HepG2 (cell line): ENCODE measurements around the gene IMMT. TPM values are rescaled to one million over a fixed set of nuclear protein-coding genes. Genes with fewer than 3 reads are reported as not detected.
A peak's percentile ranks its signal among the peaks of the same experiment; 100 is the strongest.

Experiments
- ATAC-seq: fragments of 200-7000 bp; cut with Tn5 transposase; 3 replicates; pipeline ENCODE4 v1.9.1; 2020; ENCODE audit warnings: mild to moderate bottlenecking, moderate library complexity
- BruUV-seq: library from RNA; stranded (reverse); fragments of 400-500 nt; replicated peaks from 2 replicates; lab custom pipeline; 2021; lab: Mats Ljungman, UMichigan
- CTCF ChIA-PET: fragments of 300-600 bp; formaldehyde crosslinking; extraction: SDS; loops from one replicate; lab custom pipeline; 2021; ENCODE audit warnings: low total read pairs, inconsistent platforms, low intra/inter-chr PET ratio; lab: Yijun Ruan, JAX
- POLR2A ChIA-PET: fragments of 350-600 bp; sonication (Branson Sonifier 250); formaldehyde crosslinking; loops from one replicate; lab custom pipeline; 2020; ENCODE audit warnings: antibody characterized with exemption, inconsistent platforms; lab: Yijun Ruan, JAX
- DNase-seq: peaks from one replicate; pipeline ENCODE4 v3.0.0-alpha.2; 2015; ENCODE audit warnings: low spot score
- FAIRE-seq: peaks from 3 replicates; lab custom pipeline; 2011; peaks lifted over from hg19 to GRCh38; lab: Jason Lieb, UNC
- H2AFZ ChIP-seq: one replicate; pipeline ENCODE4 v1.6.1; 2011; ENCODE audit warnings: low read length, inconsistent platforms
- H3K27ac ChIP-seq: fragments of 300-600 bp; 3 replicates; pipeline ENCODE4 v1.8.0; 2011; ENCODE audit warnings: mixed run types, mild to moderate bottlenecking, mixed read lengths, low read length, inconsistent platforms; ENCODE audit not compliant: insufficient read depth; ENCODE audit errors: extremely low read length
- H3K27me3 ChIP-seq, 2 experiments: fragments of 200-600 bp in 1 of 2; 2 replicates in 1 of 2; 3 replicates in 1 of 2; pipeline versions ENCODE4 v1.6.0 to v1.8.0; 2011; ENCODE audit warnings: low read length in 2 of 2, mild to moderate bottlenecking in 2 of 2, moderate library complexity in 2 of 2, inconsistent platforms in 1 of 2; ENCODE audit not compliant: insufficient read depth in 2 of 2, control insufficient read depth in 1 of 2
- H3K36me3 ChIP-seq, 2 experiments: fragments of 200-600 bp in 1 of 2; replicated peaks in 1 of 2; 2 replicates in 1 of 2; 3 replicates in 1 of 2; pipeline versions ENCODE4 v1.5.1 to v1.8.0; 2011; ENCODE audit warnings: low read length in 2 of 2, inconsistent platforms in 1 of 2; ENCODE audit not compliant: insufficient read depth in 2 of 2, control insufficient read depth in 1 of 2
- H3K4me1 ChIP-seq: 2 replicates; pipeline ENCODE4 v1.5.1; 2012; ENCODE audit warnings: low read length, inconsistent platforms; ENCODE audit not compliant: insufficient read depth
- H3K4me2 ChIP-seq: 2 replicates; pipeline ENCODE4 v1.6.0; 2011; ENCODE audit warnings: low read depth, low read length, inconsistent platforms
- H3K4me3 ChIP-seq, 3 experiments: fragments of 200-600 bp in 1 of 3; sonication (generic), shearing (Covaris generic) in 1 of 3; replicated peaks in 1 of 3; 2 replicates each; pipeline ENCODE4 v1.5.1; 2011 to 2016; ENCODE audit warnings: low read length in 3 of 3, inconsistent platforms in 2 of 3, low read depth in 2 of 3, mild to moderate bottlenecking in 2 of 3, control low read depth in 1 of 3, mixed read lengths in 1 of 3; ENCODE audit not compliant: insufficient read depth in 1 of 3
- H3K79me2 ChIP-seq: one replicate; pipeline ENCODE4 v1.6.1; 2011; ENCODE audit warnings: low read length, inconsistent platforms; ENCODE audit not compliant: insufficient read depth
- H3K9ac ChIP-seq: 2 replicates; pipeline ENCODE4 v1.6.0; 2011; ENCODE audit warnings: mild to moderate bottlenecking, low read depth, low read length, inconsistent platforms; ENCODE audit not compliant: insufficient read depth
- H3K9me3 ChIP-seq: 2 replicates; pipeline ENCODE4 v1.5.1; 2012; ENCODE audit warnings: mild to moderate bottlenecking, low read length
- H4K20me1 ChIP-seq: 2 replicates; pipeline ENCODE4 v1.6.0; 2011; ENCODE audit warnings: inconsistent platforms, mild to moderate bottlenecking, low read length, moderate library complexity; ENCODE audit not compliant: insufficient read depth
- GABPA ChIP-seq, 2 experiments: IDR thresholded peaks; 2 replicates each; pipeline ENCODE4 v1.6.1; 2011 to 2016; ENCODE audit warnings: low read depth in 2 of 2, low read length in 1 of 2, missing biosample characterization in 1 of 2, missing genetic modification characterization in 1 of 2
- GTF2F1 ChIP-seq: fragments of 150-350 bp; IDR thresholded peaks from 2 replicates; pipeline ENCODE4 v1.6.1; 2014; ENCODE audit warnings: low read length
- HCFC1 ChIP-seq: fragments of 150-350 bp; IDR thresholded peaks from 2 replicates; pipeline ENCODE4 v1.6.1; 2014; ENCODE audit warnings: low read depth, low read length
- HDAC1 ChIP-seq: sonication (generic); formaldehyde crosslinking; IDR thresholded peaks from 2 replicates; pipeline ENCODE4 v1.5.1; 2020; ENCODE audit warnings: mild to moderate bottlenecking, missing genetic modification reagents
- HDAC2 ChIP-seq: sonication (generic); formaldehyde crosslinking; IDR thresholded peaks from 2 replicates; pipeline ENCODE4 v1.4.0; 2020; ENCODE audit warnings: missing genetic modification reagents
- KDM2A ChIP-seq: sonication (generic); formaldehyde crosslinking; IDR thresholded peaks from 2 replicates; pipeline ENCODE4 v1.4.0; 2020; ENCODE audit warnings: low read depth, missing genetic modification reagents, borderline replicate concordance
- MAFG ChIP-seq: sonication (generic); formaldehyde crosslinking; IDR thresholded peaks from 2 replicates; pipeline ENCODE4 v1.5.1; 2020; ENCODE audit warnings: mild to moderate bottlenecking, missing genetic modification reagents
- MNT ChIP-seq: fragments of 450-650 bp; IDR thresholded peaks from 2 replicates; pipeline ENCODE4 v1.6.1; 2016
- NFATC3 ChIP-seq: sonication (generic); formaldehyde crosslinking; IDR thresholded peaks from 2 replicates; pipeline ENCODE4 v1.5.1; 2020; ENCODE audit warnings: mild to moderate bottlenecking, missing genetic modification reagents
- PITX1 ChIP-seq: sonication (generic); formaldehyde crosslinking; IDR thresholded peaks from 2 replicates; pipeline ENCODE4 v1.5.1; 2020; ENCODE audit warnings: mild to moderate bottlenecking, missing genetic modification reagents
- SMYD3 ChIP-seq: sonication (generic); formaldehyde crosslinking; IDR thresholded peaks from 2 replicates; pipeline ENCODE4 v1.8.1; 2023; ENCODE audit warnings: mild to moderate bottlenecking, missing genetic modification reagents
- ZBTB38 ChIP-seq: sonication (generic); formaldehyde crosslinking; IDR thresholded peaks from 2 replicates; pipeline ENCODE4 v1.5.1; 2020; ENCODE audit warnings: mild to moderate bottlenecking, missing genetic modification reagents
- ZFP82 ChIP-seq: sonication (generic); formaldehyde crosslinking; IDR thresholded peaks from 2 replicates; pipeline ENCODE4 v1.5.1; 2020; ENCODE audit warnings: mild to moderate bottlenecking, missing genetic modification reagents, borderline replicate concordance
- ZFP90 ChIP-seq: sonication (generic); formaldehyde crosslinking; IDR thresholded peaks from 2 replicates; pipeline ENCODE4 v1.8.0; 2022; ENCODE audit warnings: missing genetic modification reagents, mild to moderate bottlenecking, inconsistent platforms, borderline replicate concordance
- ZFY ChIP-seq: sonication (generic); formaldehyde crosslinking; IDR thresholded peaks from 2 replicates; pipeline ENCODE4 v1.4.0; 2020; ENCODE audit warnings: missing genetic modification reagents
- ZNF772 ChIP-seq: sonication (generic); formaldehyde crosslinking; IDR thresholded peaks from 2 replicates; pipeline ENCODE4 v1.5.0; 2020; ENCODE audit warnings: mild to moderate bottlenecking, missing genetic modification reagents
- ZSCAN22 ChIP-seq: sonication (generic); formaldehyde crosslinking; IDR thresholded peaks from 2 replicates; pipeline ENCODE4 v1.4.0; 2020; ENCODE audit warnings: mild to moderate bottlenecking, missing genetic modification reagents
- WGBS: methylation state at CpG from one replicate; pipeline ENCODE4 v1.1.6; 2017; ENCODE audit warnings: low lambda C conversion rate; 5-methylcytosine and 5-hydroxymethylcytosine counted together
- in situ Hi-C: cut with HindIII; loops from 2 replicates; pipeline ENCODE4 v1.10.0; 2017; ENCODE audit warnings: low pct_unique_long_range_greater_than_20kb; ENCODE audit not compliant: extremely low pct_ligation_motif_present
- intact Hi-C: fragments of 100-400 bp; cut with micrococcal nuclease; formaldehyde crosslinking; loops from one replicate; pipeline ENCODE4 v1.10.0; 2022; ENCODE audit not compliant: unreplicated experiment
- polyA plus RNA-seq, 8 experiments: library from polyadenylated mRNA; depleted of rRNA in 3 of 8; stranded (reverse) in 7 of 8; unstranded in 1 of 8; fragments of >200 nt; fragmentation: Illumina TruSeq in 4 of 8; extraction: Trizol in 4 of 8; gene quantifications; 2 replicates each; pipeline versions ENCODE4 v1.2.1 to v1.2.3, GENCODE V29; 2011 to 2016; ENCODE audit warnings: low read depth in 4 of 8, missing spikeins in 1 of 8, mixed read lengths in 1 of 8; ENCODE audit not compliant: insufficient read depth in 1 of 8
- total RNA-seq, 5 experiments: library from RNA; depleted of rRNA; stranded (reverse); fragments of >200 nt; fragmentation: Illumina TruSeq; extraction: Trizol; gene quantifications; 2 replicates each; pipeline ENCODE4 v1.2.3, GENCODE V29; 2016; ENCODE audit warnings: low read depth in 1 of 5
- TF ChIP-seq, protein P1 (sequence below): sonication (generic); formaldehyde crosslinking; conservative IDR thresholded peaks from 2 replicates; pipeline ENCODE4 v1.4.0; 2020; ENCODE audit warnings: missing genetic modification reagents
- TF ChIP-seq, protein P2 (sequence below): sonication (generic); formaldehyde crosslinking; IDR thresholded peaks from 2 replicates; pipeline ENCODE4 v1.4.0; 2020; ENCODE audit warnings: mild to moderate bottlenecking, missing genetic modification reagents

Gene IMMT
- total and polyA plus RNA-seq, 2 of the 13 experiments (the other 11 are each of a cell fraction or from before 2014, with no cell fraction given) = 63.5 to 119 TPM

- peak within 1 kb of the TSS; percentile 88 to 96 (median 93) for H3K4me3 ChIP-seq
- peaks cover 91% of the 10 kb centered on the region for H3K79me2 ChIP-seq
- peak within 1 kb of the TSS; percentile 94 for H3K9ac ChIP-seq
- ChIA-PET POLR2A (interaction anchor here (0.7 to 2.1 kb wide), 19 partner anchors 9 to 693 kb away, joined by 3 to 21 read pairs (median 4); partner anchors contain the start of genes IMMT, KDM3A, MAT2A and MRPL35), CTCF (no interaction called here)
- 1% methylated on average over 38 of the region's 38 CpGs for WGBS
- peak within 1 kb of the TSS; percentile 81 for H3K27ac ChIP-seq
- FAIRE-seq (no peak), ATAC-seq (peak; percentile 98), DNase-seq (peak; percentile 94)
- in situ Hi-C loops = no loop called here
- peaks cover 16% of the 10 kb centered on the region for H4K20me1 ChIP-seq
- H2AFZ ChIP-seq = peak within 1 kb of the TSS; percentile 92
- no peaks in the 10 kb centered on the region for H3K9me3 ChIP-seq
- H3K27me3 ChIP-seq = peaks cover 0 to 4% of the 10 kb centered on the region in 2 experiments; a peak in 2 of 5 replicates
- H3K36me3 ChIP-seq = peaks cover 9 to 46% of the 10 kb centered on the region in 2 experiments
- H3K4me1 ChIP-seq = peaks cover 46% of the 10 kb centered on the region
- intact Hi-C loops = loop anchor here (5.0 kb wide), 3 partner anchors 37 to 337 kb away; partner anchors contain the start of genes IMMT, KDM3A and MRPL35
- no TSS peak for BruUV-seq
- H3K4me2 ChIP-seq = peak within 1 kb of the TSS; percentile 78
- TF ChIP-seq GTF2F1 = 0 out of 2 replicates have a peak, but pooled peaks have one; percentile 51
- no peak for TF ChIP-seq GABPA (IDR thresholded peaks at IDR 0.05; ENCODE audit: low read depth, low read length)
- peak; percentile 62 for TF ChIP-seq GABPA (CRISPR knock-in tag; IDR thresholded peaks at IDR 0.05; ENCODE audit: low read depth)
- no peak for TF ChIP-seq ZSCAN22 (CRISPR knock-in tag)
- TF ChIP-seq HDAC1 (CRISPR knock-in tag) = peak; percentile 67
- TF ChIP-seq MAFG = no peak
- TF ChIP-seq NFATC3 = 0 out of 2 replicates have a peak, but pooled peaks have one; percentile 32
- TF ChIP-seq, protein P1, sequence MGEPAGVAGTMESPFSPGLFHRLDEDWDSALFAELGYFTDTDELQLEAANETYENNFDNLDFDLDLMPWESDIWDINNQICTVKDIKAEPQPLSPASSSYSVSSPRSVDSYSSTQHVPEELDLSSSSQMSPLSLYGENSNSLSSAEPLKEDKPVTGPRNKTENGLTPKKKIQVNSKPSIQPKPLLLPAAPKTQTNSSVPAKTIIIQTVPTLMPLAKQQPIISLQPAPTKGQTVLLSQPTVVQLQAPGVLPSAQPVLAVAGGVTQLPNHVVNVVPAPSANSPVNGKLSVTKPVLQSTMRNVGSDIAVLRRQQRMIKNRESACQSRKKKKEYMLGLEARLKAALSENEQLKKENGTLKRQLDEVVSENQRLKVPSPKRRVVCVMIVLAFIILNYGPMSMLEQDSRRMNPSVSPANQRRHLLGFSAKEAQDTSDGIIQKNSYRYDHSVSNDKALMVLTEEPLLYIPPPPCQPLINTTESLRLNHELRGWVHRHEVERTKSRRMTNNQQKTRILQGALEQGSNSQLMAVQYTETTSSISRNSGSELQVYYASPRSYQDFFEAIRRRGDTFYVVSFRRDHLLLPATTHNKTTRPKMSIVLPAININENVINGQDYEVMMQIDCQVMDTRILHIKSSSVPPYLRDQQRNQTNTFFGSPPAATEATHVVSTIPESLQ = peak; percentile 86; the same call in 1 of the 2 replicates
- 0 out of 2 replicates have a peak, but pooled peaks have one; percentile 41 for TF ChIP-seq ZBTB38 (CRISPR knock-in tag)
- TF ChIP-seq, protein P2, sequence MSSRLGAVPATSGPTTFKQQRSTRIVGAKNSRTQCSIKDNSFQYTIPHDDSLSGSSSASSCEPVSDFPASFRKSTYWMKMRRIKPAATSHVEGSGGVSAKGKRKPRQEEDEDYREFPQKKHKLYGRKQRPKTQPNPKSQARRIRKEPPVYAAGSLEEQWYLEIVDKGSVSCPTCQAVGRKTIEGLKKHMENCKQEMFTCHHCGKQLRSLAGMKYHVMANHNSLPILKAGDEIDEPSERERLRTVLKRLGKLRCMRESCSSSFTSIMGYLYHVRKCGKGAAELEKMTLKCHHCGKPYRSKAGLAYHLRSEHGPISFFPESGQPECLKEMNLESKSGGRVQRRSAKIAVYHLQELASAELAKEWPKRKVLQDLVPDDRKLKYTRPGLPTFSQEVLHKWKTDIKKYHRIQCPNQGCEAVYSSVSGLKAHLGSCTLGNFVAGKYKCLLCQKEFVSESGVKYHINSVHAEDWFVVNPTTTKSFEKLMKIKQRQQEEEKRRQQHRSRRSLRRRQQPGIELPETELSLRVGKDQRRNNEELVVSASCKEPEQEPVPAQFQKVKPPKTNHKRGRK (CRISPR knock-in tag) = 0 out of 2 replicates have a peak, but pooled peaks have one; percentile 30
- TF ChIP-seq ZFP90 = 0 out of 2 replicates have a peak, but pooled peaks have one; percentile 69
- TF ChIP-seq ZFP82 (CRISPR knock-in tag) = 0 out of 2 replicates have a peak, but pooled peaks have one; percentile 29
- peak; percentile 13; the same call in 1 of the 2 replicates for TF ChIP-seq MNT
- peak; percentile 94 for TF ChIP-seq ZFY (CRISPR knock-in tag)
- peak; percentile 49 for TF ChIP-seq HDAC2 (CRISPR knock-in tag)
- 0 out of 2 replicates have a peak, but pooled peaks have one; percentile 10 for TF ChIP-seq SMYD3 (CRISPR knock-in tag)
- peak; percentile 57; the same call in 1 of the 2 replicates for TF ChIP-seq PITX1
- peak; percentile 33; the same call in 1 of the 2 replicates for TF ChIP-seq KDM2A
- TF ChIP-seq ZNF772 (CRISPR knock-in tag) = peak; percentile 67; the same call in 1 of the 2 replicates
- TF ChIP-seq HCFC1 = peak; percentile 98
These were observed 89.9 kb downstream of the IMMT start, which contains the start of gene POLR1A for GRCh38 chr2:86105252-86105968. Gene POLR1A (minus strand): TSS chr2:86105886. CDS start chr2:86105776, 110 bp downstream.
